ENCODE measurements around the gene RHOG. TPM values are rescaled to one million over a fixed set of nuclear protein-coding genes. Genes with fewer than 3 reads are reported as not detected.

Gene RHOG
- total and polyA plus RNA-seq, 9 donors = 7.4 to 31.4 (median 25.6) TPM

- no peak overlapping the region for H3K4me3 ChIP-seq (ENCODE audit: low read length)
- H3K27me3 ChIP-seq (ENCODE audit: control insufficient read depth, insufficient read depth, low read length) = no peaks in the 10 kb centered on the region
- H3K27ac ChIP-seq (ENCODE audit: low read length) = no peak overlapping the region
- DNase-seq = no peak
- peaks cover 58% of the 10 kb centered on the region for H3K36me3 ChIP-seq (ENCODE audit: control insufficient read depth, insufficient read depth, low read length)
- H3K4me1 ChIP-seq (ENCODE audit: control insufficient read depth, insufficient read depth, low read length) = peaks cover 4% of the 10 kb centered on the region
- H3K9me3 ChIP-seq (replicated peaks; ENCODE audit: control insufficient read depth, low read depth, low read length) = no peaks in the 10 kb centered on the region
- 92% methylated on average over 31 of the region's 35 CpGs for WGBS (ENCODE audit: insufficient coverage)
These were observed 13.1 kb downstream of the RHOG start for GRCh38 chr11:3827434-3828186.

GRCh38 chr11:3826721-3827120 lies 14.0 kb downstream of the RHOG start:
- DNase-seq = no peak
- Histone ChIP-seq H3K4me1 (ENCODE audit: control insufficient read depth, insufficient read depth, low read length) (no peaks in the 10 kb centered on the region), H3K27me3 (ENCODE audit: control insufficient read depth, insufficient read depth, low read length) (no peaks in the 10 kb centered on the region), H3K4me3 (ENCODE audit: low read length) (no peak overlapping the region), H3K9me3 (replicated peaks; ENCODE audit: control insufficient read depth, low read depth, low read length) (no peaks in the 10 kb centered on the region), H3K27ac (ENCODE audit: low read length) (no peak overlapping the region), H3K36me3 (ENCODE audit: control insufficient read depth, insufficient read depth, low read length) (peaks cover 56% of the 10 kb centered on the region)
- 97% methylated on average over 3 of the region's 3 CpGs for WGBS (ENCODE audit: insufficient coverage)

- Histone ChIP-seq H3K27ac (ENCODE audit: low read length) (no peak overlapping the region), H3K36me3 (ENCODE audit: control insufficient read depth, insufficient read depth, low read length) (peaks cover 52% of the 10 kb centered on the region), H3K4me1 (ENCODE audit: control insufficient read depth, insufficient read depth, low read length) (no peaks in the 10 kb centered on the region), H3K27me3 (ENCODE audit: control insufficient read depth, insufficient read depth, low read length) (no peaks in the 10 kb centered on the region), H3K9me3 (replicated peaks; ENCODE audit: control insufficient read depth, low read depth, low read length) (no peaks in the 10 kb centered on the region), H3K4me3 (ENCODE audit: low read length) (no peak overlapping the region)
- DNase-seq = no peak
- 75% methylated on average over 2 of the region's 8 CpGs for WGBS (ENCODE audit: insufficient coverage)
These were observed 15.1 kb downstream of the RHOG start for GRCh38 chr11:3825473-3826154.

- no peak overlapping the region for H3K4me3 ChIP-seq (ENCODE audit: low read length)
- H3K4me1 ChIP-seq (ENCODE audit: control insufficient read depth, insufficient read depth, low read length) = no peaks in the 10 kb centered on the region
- peaks cover 45% of the 10 kb centered on the region for H3K36me3 ChIP-seq (ENCODE audit: control insufficient read depth, insufficient read depth, low read length)
- H3K27me3 ChIP-seq (ENCODE audit: control insufficient read depth, insufficient read depth, low read length) = no peaks in the 10 kb centered on the region
- H3K27ac ChIP-seq (ENCODE audit: low read length) = no peak overlapping the region
- 95% methylated on average over 7 of the region's 18 CpGs for WGBS (ENCODE audit: insufficient coverage)
- no peak for DNase-seq
- no peaks in the 10 kb centered on the region for H3K9me3 ChIP-seq (replicated peaks; ENCODE audit: control insufficient read depth, low read depth, low read length)
These were observed 15.9 kb downstream of the RHOG start for GRCh38 chr11:3824714-3825472.

- Histone ChIP-seq H3K9me3 (replicated peaks; ENCODE audit: control insufficient read depth, low read depth, low read length) (no peaks in the 10 kb centered on the region), H3K27ac (ENCODE audit: low read length) (no peak overlapping the region), H3K36me3 (ENCODE audit: control insufficient read depth, insufficient read depth, low read length) (peaks cover 38% of the 10 kb centered on the region), H3K4me3 (ENCODE audit: low read length) (no peak overlapping the region), H3K4me1 (ENCODE audit: control insufficient read depth, insufficient read depth, low read length) (no peaks in the 10 kb centered on the region), H3K27me3 (ENCODE audit: control insufficient read depth, insufficient read depth, low read length) (no peaks in the 10 kb centered on the region)
- WGBS (ENCODE audit: insufficient coverage) = 91% methylated on average over 19 of the region's 30 CpGs
- DNase-seq = no peak
These were observed 16.8 kb downstream of the RHOG start for GRCh38 chr11:3823762-3824506.

- no peaks in the 10 kb centered on the region for H3K4me1 ChIP-seq (ENCODE audit: control insufficient read depth, insufficient read depth, low read length)
- peaks cover 37% of the 10 kb centered on the region for H3K36me3 ChIP-seq (ENCODE audit: control insufficient read depth, insufficient read depth, low read length)
- 90% methylated on average over 2 of the region's 3 CpGs for WGBS (ENCODE audit: insufficient coverage)
- H3K9me3 ChIP-seq (replicated peaks; ENCODE audit: control insufficient read depth, low read depth, low read length) = no peaks in the 10 kb centered on the region
- no peak overlapping the region for H3K27ac ChIP-seq (ENCODE audit: low read length)
- H3K4me3 ChIP-seq (ENCODE audit: low read length) = no peak overlapping the region
- H3K27me3 ChIP-seq (ENCODE audit: control insufficient read depth, insufficient read depth, low read length) = no peaks in the 10 kb centered on the region
- no peak for DNase-seq
These were observed 17.5 kb downstream of the RHOG start for GRCh38 chr11:3823303-3823702.

GRCh38 chr11:3822312-3822711 lies 18.4 kb downstream of the RHOG start:
- Histone ChIP-seq H3K4me1 (ENCODE audit: control insufficient read depth, insufficient read depth, low read length) (no peaks in the 10 kb centered on the region), H3K27ac (ENCODE audit: low read length) (no peak overlapping the region), H3K4me3 (ENCODE audit: low read length) (no peak overlapping the region), H3K36me3 (ENCODE audit: control insufficient read depth, insufficient read depth, low read length) (peaks cover 28% of the 10 kb centered on the region), H3K27me3 (ENCODE audit: control insufficient read depth, insufficient read depth, low read length) (no peaks in the 10 kb centered on the region), H3K9me3 (replicated peaks; ENCODE audit: control insufficient read depth, low read depth, low read length) (no peaks in the 10 kb centered on the region)
- 93% methylated on average over 6 of the region's 7 CpGs for WGBS (ENCODE audit: insufficient coverage)
- DNase-seq = no peak

GRCh38 chr11:3820971-3821370 lies 19.8 kb downstream of the RHOG start:
- no peak for DNase-seq
- H3K4me3 ChIP-seq (ENCODE audit: low read length) = no peak overlapping the region
- peaks cover 16% of the 10 kb centered on the region for H3K36me3 ChIP-seq (ENCODE audit: control insufficient read depth, insufficient read depth, low read length)
- no peaks in the 10 kb centered on the region for H3K4me1 ChIP-seq (ENCODE audit: control insufficient read depth, insufficient read depth, low read length)
- H3K27ac ChIP-seq (ENCODE audit: low read length) = no peak overlapping the region
- no peaks in the 10 kb centered on the region for H3K9me3 ChIP-seq (replicated peaks; ENCODE audit: control insufficient read depth, low read depth, low read length)
- H3K27me3 ChIP-seq (ENCODE audit: control insufficient read depth, insufficient read depth, low read length) = no peaks in the 10 kb centered on the region
- 100% methylated on average over 2 of the region's 2 CpGs for WGBS (ENCODE audit: insufficient coverage)

- no peak for DNase-seq
- Histone ChIP-seq H3K4me1 (ENCODE audit: control insufficient read depth, insufficient read depth, low read length) (no peaks in the 10 kb centered on the region), H3K27me3 (ENCODE audit: control insufficient read depth, insufficient read depth, low read length) (no peaks in the 10 kb centered on the region), H3K9me3 (replicated peaks; ENCODE audit: control insufficient read depth, low read depth, low read length) (no peaks in the 10 kb centered on the region), H3K36me3 (ENCODE audit: control insufficient read depth, insufficient read depth, low read length) (peaks cover 10% of the 10 kb centered on the region), H3K27ac (ENCODE audit: low read length) (no peak overlapping the region), H3K4me3 (ENCODE audit: low read length) (no peak overlapping the region)
- WGBS (ENCODE audit: insufficient coverage) = 80% methylated on average over 10 of the region's 10 CpGs
These were observed 23.5 kb downstream of the RHOG start for GRCh38 chr11:3817181-3817800.
